ENCODE data around the gene KIF1A. TPM values are rescaled to one million over a fixed set of nuclear protein-coding genes. Genes with fewer than 3 reads are reported as not detected.

KIF1A gene
- total and polyA plus RNA-seq, 2 of the 13 experiments (the other 11 are each of a cell fraction or from before 2014, with no cell fraction given), result 0.01 TPM; not detected in 1

DNA sequence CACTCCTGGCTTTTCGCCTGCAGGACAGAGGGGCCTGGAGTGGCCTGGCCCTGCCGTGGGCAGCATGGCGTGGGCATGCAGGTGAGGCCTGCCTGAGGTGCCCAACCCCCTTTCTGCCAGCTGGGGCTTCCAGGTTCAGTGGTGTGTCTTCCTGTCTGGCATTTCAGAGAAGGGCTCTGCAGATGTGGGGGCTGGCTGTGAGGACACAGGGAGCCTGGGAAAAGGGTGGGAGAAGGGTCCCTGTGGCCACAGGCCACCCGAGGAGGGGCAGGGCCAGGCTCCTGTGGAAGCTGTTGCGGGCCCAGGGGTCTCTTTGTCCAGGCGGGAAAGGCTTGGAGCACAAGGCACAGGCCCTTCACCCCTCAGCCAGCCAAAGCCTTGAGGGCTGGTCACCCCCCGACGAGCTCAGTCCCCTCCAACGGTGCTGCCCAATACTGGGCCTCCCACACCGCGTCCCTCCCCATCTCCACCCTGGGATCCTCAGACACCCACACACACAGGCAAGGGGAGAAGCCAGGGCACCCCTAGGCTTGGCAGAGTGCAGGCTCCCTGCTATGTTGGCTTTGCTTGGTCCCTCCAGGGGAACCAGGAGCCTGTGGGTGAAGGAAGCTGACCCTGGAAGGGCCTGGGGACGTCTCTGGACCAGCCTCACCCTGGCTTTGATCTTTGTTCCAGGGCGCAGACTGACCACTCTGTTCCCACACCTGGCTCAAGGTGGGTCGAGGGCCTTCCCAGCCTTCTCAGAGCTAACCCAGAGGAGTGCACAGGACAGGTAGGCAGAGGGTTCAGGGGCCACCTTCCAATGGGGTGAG is 132.1 kb downstream of the KIF1A start (continued):
- TF ChIP-seq, protein P1, sequence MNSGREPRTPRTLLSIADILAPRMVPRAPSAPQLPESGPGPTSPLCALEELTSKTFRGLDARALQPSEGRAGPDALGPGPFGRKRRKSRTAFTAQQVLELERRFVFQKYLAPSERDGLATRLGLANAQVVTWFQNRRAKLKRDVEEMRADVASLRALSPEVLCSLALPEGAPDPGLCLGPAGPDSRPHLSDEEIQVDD (CRISPR knock-in tag; IDR thresholded peaks at IDR 0.05; ENCODE audit: borderline replicate concordance), result no peak
- TF ChIP-seq, protein P2, sequence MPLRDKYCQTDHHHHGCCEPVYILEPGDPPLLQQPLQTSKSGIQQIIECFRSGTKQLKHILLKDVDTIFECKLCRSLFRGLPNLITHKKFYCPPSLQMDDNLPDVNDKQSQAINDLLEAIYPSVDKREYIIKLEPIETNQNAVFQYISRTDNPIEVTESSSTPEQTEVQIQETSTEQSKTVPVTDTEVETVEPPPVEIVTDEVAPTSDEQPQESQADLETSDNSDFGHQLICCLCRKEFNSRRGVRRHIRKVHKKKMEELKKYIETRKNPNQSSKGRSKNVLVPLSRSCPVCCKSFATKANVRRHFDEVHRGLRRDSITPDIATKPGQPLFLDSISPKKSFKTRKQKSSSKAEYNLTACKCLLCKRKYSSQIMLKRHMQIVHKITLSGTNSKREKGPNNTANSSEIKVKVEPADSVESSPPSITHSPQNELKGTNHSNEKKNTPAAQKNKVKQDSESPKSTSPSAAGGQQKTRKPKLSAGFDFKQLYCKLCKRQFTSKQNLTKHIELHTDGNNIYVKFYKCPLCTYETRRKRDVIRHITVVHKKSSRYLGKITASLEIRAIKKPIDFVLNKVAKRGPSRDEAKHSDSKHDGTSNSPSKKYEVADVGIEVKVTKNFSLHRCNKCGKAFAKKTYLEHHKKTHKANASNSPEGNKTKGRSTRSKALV (CRISPR knock-in tag; IDR thresholded peaks at IDR 0.05), result no peak
- TF ChIP-seq ZSCAN29 (CRISPR knock-in tag; conservative IDR thresholded peaks at IDR 0.05), result no peak

DNA sequence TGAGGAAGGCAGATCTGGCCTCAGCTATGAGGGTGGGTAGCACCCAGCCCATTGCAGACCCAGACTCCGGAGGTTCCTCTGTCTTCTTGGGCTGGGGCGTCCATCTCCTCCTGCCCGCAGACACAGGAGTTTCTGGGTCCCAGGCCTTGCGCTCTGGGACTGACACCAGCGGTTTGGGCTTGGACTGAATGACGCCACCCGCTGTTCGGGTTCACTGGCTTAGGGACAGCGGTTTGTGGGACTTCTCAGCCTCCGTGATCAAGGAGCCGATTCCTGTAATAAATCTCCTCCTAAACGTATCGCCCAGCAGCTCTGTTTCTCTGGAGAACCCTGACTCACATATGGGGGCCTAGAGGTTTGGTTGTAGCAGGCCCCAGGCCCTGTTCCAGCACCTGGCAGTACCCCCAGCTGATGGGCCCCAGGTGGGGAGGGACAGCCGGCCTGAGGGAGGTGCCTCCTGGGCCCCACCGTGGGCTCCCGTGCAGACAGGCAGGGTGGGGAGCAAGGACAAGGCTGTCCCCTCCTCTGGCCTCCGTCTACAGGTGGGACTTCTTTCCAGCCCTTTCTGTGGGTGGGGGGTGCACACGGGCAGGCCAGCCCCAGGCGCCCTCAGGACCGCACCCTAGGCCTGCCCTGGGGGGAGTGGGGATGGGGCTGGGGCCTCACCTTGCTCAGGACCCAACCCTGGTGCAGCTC is 132.8 kb downstream of the KIF1A start:
- H3K27ac ChIP-seq (ENCODE audit: extremely low read length, insufficient read depth, low read length), result no peak overlapping the region
- H4K20me1 ChIP-seq (ENCODE audit: insufficient read depth, low read length), result no peaks in the 10 kb centered on the region
- ATAC-seq (no peak), FAIRE-seq (no peak), DNase-seq (ENCODE audit: low spot score) (no peak)
- H3K9ac ChIP-seq (ENCODE audit: insufficient read depth, low read depth, low read length), result no peak overlapping the region
- H3K4me3 ChIP-seq (replicated peaks in 1 of 3; ENCODE audit: insufficient read depth in 1 of 3, low read depth in 2 of 3, low read length in 3 of 3), result no peak overlapping the region
- intact Hi-C loops (cut with micrococcal nuclease; ENCODE audit: unreplicated experiment), result no loop called here
- 29% methylated on average over 11 of the region's 20 CpGs for WGBS (ENCODE audit: low lambda C conversion rate)
- POLR2A ChIA-PET, result no interaction called here
- no peaks in the 10 kb centered on the region for H3K4me1 ChIP-seq (ENCODE audit: insufficient read depth, low read length)
- CTCF ChIA-PET (ENCODE audit: low intra/inter-chr PET ratio, low total read pairs), result no interaction called here
- H3K79me2 ChIP-seq (ENCODE audit: insufficient read depth, low read length), result no peaks in the 10 kb centered on the region
- H3K27me3 ChIP-seq (ENCODE audit: control insufficient read depth in 1 of 2, insufficient read depth in 2 of 2, low read length in 2 of 2), result peaks cover 27 to 50% of the 10 kb centered on the region in 2 experiments
- TF ChIP-seq TMF1 (CRISPR knock-in tag; IDR thresholded peaks at IDR 0.05; ENCODE audit: low read depth) (no peak), ZKSCAN1 (IDR thresholded peaks at IDR 0.05; ENCODE audit: low read length) (no peak), ZNF367 (CRISPR knock-in tag; IDR thresholded peaks at IDR 0.05; ENCODE audit: borderline replicate concordance) (no peak), ZNF138 (CRISPR knock-in tag; IDR thresholded peaks at IDR 0.05; ENCODE audit: low read depth) (no peak), ZNF652 (CRISPR knock-in tag; IDR thresholded peaks at IDR 0.05; ENCODE audit: borderline replicate concordance, low read depth) (no peak), RCOR2 (CRISPR knock-in tag; IDR thresholded peaks at IDR 0.05) (no peak), SKI (IDR thresholded peaks at IDR 0.05; ENCODE audit: partially characterized antibody) (no peak), RELA (CRISPR knock-in tag; IDR thresholded peaks at IDR 0.05) (no peak), FOXM1 (CRISPR knock-in tag; IDR thresholded peaks at IDR 0.05) (no peak), SP1 (IDR thresholded peaks at IDR 0.05) (no peak), SP1 (CRISPR knock-in tag; IDR thresholded peaks at IDR 0.05) (no peak), ZNF777 (CRISPR knock-in tag; IDR thresholded peaks at IDR 0.05) (no peak), SMARCC2 (IDR thresholded peaks at IDR 0.05) (no peak)
- TF ChIP-seq, protein P3, sequence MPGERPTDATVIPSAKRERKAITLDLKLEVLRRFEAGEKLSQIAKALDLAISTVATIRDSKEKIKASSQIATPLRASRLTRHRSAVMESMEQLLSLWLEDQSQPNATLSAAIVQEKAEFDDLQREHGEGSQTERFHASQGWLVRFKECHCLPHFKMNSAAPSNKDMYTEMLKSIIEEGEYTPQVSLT (CRISPR knock-in tag; IDR thresholded peaks at IDR 0.05; ENCODE audit: borderline replicate concordance, low read depth), result no peak
- TF ChIP-seq, protein P4, sequence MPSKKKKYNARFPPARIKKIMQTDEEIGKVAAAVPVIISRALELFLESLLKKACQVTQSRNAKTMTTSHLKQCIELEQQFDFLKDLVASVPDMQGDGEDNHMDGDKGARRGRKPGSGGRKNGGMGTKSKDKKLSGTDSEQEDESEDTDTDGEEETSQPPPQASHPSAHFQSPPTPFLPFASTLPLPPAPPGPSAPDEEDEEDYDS (CRISPR knock-in tag; IDR thresholded peaks at IDR 0.05), result no peak
- no peaks in the 10 kb centered on the region for H3K9me3 ChIP-seq (ENCODE audit: low read length)
- in situ Hi-C loops (cut with HindIII; ENCODE audit: extremely low pct_ligation_motif_present, low pct_unique_long_range_greater_than_20kb), result no loop called here
- H3K36me3 ChIP-seq (replicated peaks in 1 of 2; ENCODE audit: control insufficient read depth in 1 of 2, insufficient read depth in 2 of 2, low read length in 2 of 2), result no peaks in the 10 kb centered on the region
- BruUV-seq (replicated peaks), result no TSS peak
- H2AFZ ChIP-seq (ENCODE audit: low read length), result no peak overlapping the region
- H3K4me2 ChIP-seq (ENCODE audit: low read depth, low read length), result no peak overlapping the region
